Endothelial cell of umbilical vein (primary cell): ENCODE results near the gene UBE2QL1.

ENCODE experiments used
- CTCF ChIP-seq, 2 donors: IDR thresholded peaks; 1 replicate in 1 of 2; 2 replicates in 1 of 2; pipeline ENCODE4 v1.5.1; 2011; ENCODE audit warnings: low read length in 2 of 2, mild to moderate bottlenecking in 2 of 2, moderate library complexity in 2 of 2, control low read depth in 1 of 2, inconsistent platforms in 1 of 2, low read depth in 1 of 2; ENCODE audit not compliant: insufficient read depth in 1 of 2; ENCODE audit errors: extremely low read depth in 1 of 2
- POLR2AphosphoS5 ChIP-seq: IDR thresholded peaks from 2 replicates; pipeline ENCODE4 v1.6.1; 2012; ENCODE audit warnings: low read depth, mild to moderate bottlenecking, control low read depth, low read length, moderate library complexity; ENCODE audit not compliant: insufficient read depth

- TF ChIP-seq CTCF (IDR thresholded peaks at IDR 0.05; ENCODE audit: extremely low read depth in 1 of 2, insufficient read depth in 1 of 2, low read depth in 1 of 2, low read length in 2 of 2) = no peak
- no peak for TF ChIP-seq POLR2AphosphoS5
Measured at GRCh38 chr5:6484446-6484845, 35.8 kb downstream of the UBE2QL1 start.
